A673 (cell line): ENCODE data around the gene BCL2.

ENCODE experiments used
- EZH2 ChIP-seq: fragments of 200-600 bp; sonication (generic); IDR thresholded peaks from 2 replicates; pipeline ENCODE4 v1.6.1; 2017; ENCODE audit warnings: borderline replicate concordance, low read depth, mild to moderate bottlenecking, mixed read lengths, antibody characterized with exemption, low read length; ENCODE audit not compliant: poor library complexity, severe bottlenecking
- TF ChIP-seq, protein P1 (sequence below): fragments of 300-800, 200-600 bp; sonication (generic); conservative IDR thresholded peaks from 2 replicates; pipeline ENCODE4 v1.5.1; 2017; ENCODE audit warnings: low read depth, mild to moderate bottlenecking, antibody characterized with exemption, low read length, moderate library complexity, mixed read lengths

DNA sequence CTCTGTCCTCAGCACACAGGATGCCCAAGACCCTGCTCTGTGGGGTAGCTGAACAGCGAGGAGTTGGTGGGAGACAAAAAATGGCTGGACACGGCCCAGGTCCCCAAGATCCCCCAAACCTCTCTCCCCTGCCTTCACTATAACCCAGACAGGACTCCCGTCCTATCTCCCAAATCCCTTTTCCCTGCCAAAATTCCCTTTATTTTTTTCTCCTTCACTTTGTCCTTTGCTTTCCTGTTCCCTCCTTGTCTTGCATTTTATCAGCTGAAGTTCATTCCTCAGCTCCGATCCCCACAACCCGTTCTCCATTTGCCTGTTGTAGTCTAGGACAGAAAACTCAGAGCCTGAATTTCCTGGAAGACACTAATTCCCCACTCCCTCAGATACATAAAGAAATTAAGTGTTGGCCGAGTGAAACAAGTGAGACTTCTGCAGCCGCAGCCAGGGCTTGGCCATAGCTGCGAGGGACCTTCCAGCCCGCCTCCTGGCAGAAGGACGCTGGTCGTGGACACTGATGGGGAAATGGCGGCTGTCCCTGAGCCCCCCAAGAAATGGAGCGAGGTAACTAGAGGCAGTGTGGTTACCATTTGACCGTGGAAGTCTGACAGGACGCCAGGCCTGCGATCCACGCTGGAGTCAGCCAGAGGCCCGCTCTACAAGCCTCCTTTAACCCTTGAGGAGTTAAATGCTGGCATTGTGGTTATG, 173.6 kb downstream of the BCL2 start:
- no peak for TF ChIP-seq EZH2
- TF ChIP-seq, protein P1, sequence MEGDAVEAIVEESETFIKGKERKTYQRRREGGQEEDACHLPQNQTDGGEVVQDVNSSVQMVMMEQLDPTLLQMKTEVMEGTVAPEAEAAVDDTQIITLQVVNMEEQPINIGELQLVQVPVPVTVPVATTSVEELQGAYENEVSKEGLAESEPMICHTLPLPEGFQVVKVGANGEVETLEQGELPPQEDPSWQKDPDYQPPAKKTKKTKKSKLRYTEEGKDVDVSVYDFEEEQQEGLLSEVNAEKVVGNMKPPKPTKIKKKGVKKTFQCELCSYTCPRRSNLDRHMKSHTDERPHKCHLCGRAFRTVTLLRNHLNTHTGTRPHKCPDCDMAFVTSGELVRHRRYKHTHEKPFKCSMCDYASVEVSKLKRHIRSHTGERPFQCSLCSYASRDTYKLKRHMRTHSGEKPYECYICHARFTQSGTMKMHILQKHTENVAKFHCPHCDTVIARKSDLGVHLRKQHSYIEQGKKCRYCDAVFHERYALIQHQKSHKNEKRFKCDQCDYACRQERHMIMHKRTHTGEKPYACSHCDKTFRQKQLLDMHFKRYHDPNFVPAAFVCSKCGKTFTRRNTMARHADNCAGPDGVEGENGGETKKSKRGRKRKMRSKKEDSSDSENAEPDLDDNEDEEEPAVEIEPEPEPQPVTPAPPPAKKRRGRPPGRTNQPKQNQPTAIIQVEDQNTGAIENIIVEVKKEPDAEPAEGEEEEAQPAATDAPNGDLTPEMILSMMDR = no peak
